Loucy (cell line): ENCODE data around the gene ZNF613.

Experiments used
- H2AFZ ChIP-seq: fragments of 200-600 bp; sonication (generic); 2 replicates; pipeline ENCODE4 v1.6.0; 2016; ENCODE audit warnings: antibody characterized with exemption, mild to moderate bottlenecking, low read length, moderate library complexity
- H3F3A ChIP-seq: fragments of 200-600 bp; 2 replicates; pipeline ENCODE4 v1.6.0; 2016; ENCODE audit warnings: antibody characterized with exemption, low read depth, mild to moderate bottlenecking
- H3K27me3 ChIP-seq: fragments of 200-600 bp; sonication (generic); 2 replicates; pipeline ENCODE4 v1.6.1; 2014; ENCODE audit warnings: low read length, mild to moderate bottlenecking; ENCODE audit not compliant: insufficient read depth, poor library complexity, severe bottlenecking
- H3K36me3 ChIP-seq: fragments of 200-600 bp; sonication (generic); 2 replicates; pipeline ENCODE4 v1.6.1; 2016; ENCODE audit warnings: low read length; ENCODE audit not compliant: insufficient read depth
- H3K4me1 ChIP-seq: fragments of 200-600 bp; sonication (generic); 2 replicates; pipeline ENCODE4 v1.5.1; 2014; ENCODE audit warnings: low read length, mild to moderate bottlenecking; ENCODE audit not compliant: insufficient read depth, poor library complexity, severe bottlenecking
- H3K4me2 ChIP-seq: fragments of 200-600 bp; sonication (generic); 2 replicates; pipeline ENCODE4 v1.6.0; 2014; ENCODE audit warnings: antibody characterized with exemption, low read length, low read depth, mild to moderate bottlenecking; ENCODE audit not compliant: poor library complexity, severe bottlenecking
- H3K4me3 ChIP-seq: fragments of 200-600 bp; sonication (generic); 2 replicates; pipeline ENCODE4 v1.5.1; 2014; ENCODE audit warnings: low read length, mild to moderate bottlenecking, mixed read lengths; ENCODE audit not compliant: poor library complexity, severe bottlenecking
- H3K79me2 ChIP-seq: fragments of 200-600 bp; sonication (generic); 2 replicates; pipeline ENCODE4 v1.6.1; 2014; ENCODE audit warnings: low read length; ENCODE audit not compliant: insufficient read depth
- H3K9ac ChIP-seq: fragments of 200-600 bp; sonication (generic); 2 replicates; pipeline ENCODE4 v1.6.0; 2014; ENCODE audit warnings: mild to moderate bottlenecking, low read depth, low read length, moderate library complexity; ENCODE audit not compliant: poor library complexity, severe bottlenecking
- H3K9me2 ChIP-seq: fragments of 200-600 bp; sonication (generic); replicated peaks from 2 replicates; pipeline ENCODE4 v1.6.1; 2016; ENCODE audit warnings: low read depth, low read length, mixed read lengths
- H3K9me3 ChIP-seq: fragments of 200-600 bp; sonication (generic); 2 replicates; pipeline ENCODE4 v1.6.1; 2014; ENCODE audit warnings: mild to moderate bottlenecking, antibody characterized with exemption, low read length, low read depth; ENCODE audit not compliant: insufficient read depth
- H4K20me1 ChIP-seq: fragments of 200-600 bp; sonication (generic); 2 replicates; pipeline ENCODE4 v1.6.0; 2014; ENCODE audit warnings: antibody characterized with exemption, low read length, mild to moderate bottlenecking; ENCODE audit not compliant: insufficient read depth, poor library complexity, severe bottlenecking
- EZH2phosphoT487 ChIP-seq: fragments of 200-600 bp; IDR thresholded peaks from 2 replicates; pipeline ENCODE4 v1.6.1; 2018; ENCODE audit warnings: antibody characterized with exemption, mild to moderate bottlenecking, moderate library complexity, borderline replicate concordance
- TF ChIP-seq, protein P1 (sequence below): fragments of 200-600 bp; sonication (generic); conservative IDR thresholded peaks from 2 replicates; pipeline ENCODE4 v1.5.1; 2014; ENCODE audit warnings: mild to moderate bottlenecking, antibody characterized with exemption, low read length

The ZNF613 gene

DNA sequence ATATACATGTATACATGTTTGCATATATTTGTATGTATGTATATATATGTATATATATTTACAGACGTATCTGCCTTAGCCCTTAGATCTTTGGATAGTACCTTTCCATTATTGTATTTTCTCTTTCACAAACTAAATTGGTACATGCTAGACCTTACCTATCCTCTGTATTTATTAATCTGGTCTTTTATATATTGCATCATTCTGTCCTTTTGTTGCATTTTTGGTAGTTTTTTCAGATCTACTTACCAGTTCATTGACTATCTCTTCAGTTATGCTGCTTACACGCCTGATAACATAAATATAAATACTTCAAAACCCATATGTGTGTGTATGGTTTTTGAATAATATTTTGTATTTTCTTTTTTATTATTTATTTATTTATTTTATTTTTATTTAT, 11.7 kb downstream of the ZNF613 start:
- Histone ChIP-seq H3K9me3 (peaks cover 11% of the 10 kb centered on the region; the same call in 1 of the 2 replicates), H3K4me1 (no peaks in the 10 kb centered on the region), H3K4me3 (no peak overlapping the region), H3K9me2 (no peaks in the 10 kb centered on the region), H3K36me3 (peaks cover 72% of the 10 kb centered on the region), H2AFZ (no peak overlapping the region), H3K4me2 (no peak overlapping the region), H3K27me3 (no peaks in the 10 kb centered on the region), H3K79me2 (no peaks in the 10 kb centered on the region), H3K9ac (no peak overlapping the region), H3F3A (no peaks in the 10 kb centered on the region), H4K20me1 (no peaks in the 10 kb centered on the region)
- TF ChIP-seq EZH2phosphoT487, result no peak
- TF ChIP-seq, protein P1, sequence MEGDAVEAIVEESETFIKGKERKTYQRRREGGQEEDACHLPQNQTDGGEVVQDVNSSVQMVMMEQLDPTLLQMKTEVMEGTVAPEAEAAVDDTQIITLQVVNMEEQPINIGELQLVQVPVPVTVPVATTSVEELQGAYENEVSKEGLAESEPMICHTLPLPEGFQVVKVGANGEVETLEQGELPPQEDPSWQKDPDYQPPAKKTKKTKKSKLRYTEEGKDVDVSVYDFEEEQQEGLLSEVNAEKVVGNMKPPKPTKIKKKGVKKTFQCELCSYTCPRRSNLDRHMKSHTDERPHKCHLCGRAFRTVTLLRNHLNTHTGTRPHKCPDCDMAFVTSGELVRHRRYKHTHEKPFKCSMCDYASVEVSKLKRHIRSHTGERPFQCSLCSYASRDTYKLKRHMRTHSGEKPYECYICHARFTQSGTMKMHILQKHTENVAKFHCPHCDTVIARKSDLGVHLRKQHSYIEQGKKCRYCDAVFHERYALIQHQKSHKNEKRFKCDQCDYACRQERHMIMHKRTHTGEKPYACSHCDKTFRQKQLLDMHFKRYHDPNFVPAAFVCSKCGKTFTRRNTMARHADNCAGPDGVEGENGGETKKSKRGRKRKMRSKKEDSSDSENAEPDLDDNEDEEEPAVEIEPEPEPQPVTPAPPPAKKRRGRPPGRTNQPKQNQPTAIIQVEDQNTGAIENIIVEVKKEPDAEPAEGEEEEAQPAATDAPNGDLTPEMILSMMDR, result no peak

DNA sequence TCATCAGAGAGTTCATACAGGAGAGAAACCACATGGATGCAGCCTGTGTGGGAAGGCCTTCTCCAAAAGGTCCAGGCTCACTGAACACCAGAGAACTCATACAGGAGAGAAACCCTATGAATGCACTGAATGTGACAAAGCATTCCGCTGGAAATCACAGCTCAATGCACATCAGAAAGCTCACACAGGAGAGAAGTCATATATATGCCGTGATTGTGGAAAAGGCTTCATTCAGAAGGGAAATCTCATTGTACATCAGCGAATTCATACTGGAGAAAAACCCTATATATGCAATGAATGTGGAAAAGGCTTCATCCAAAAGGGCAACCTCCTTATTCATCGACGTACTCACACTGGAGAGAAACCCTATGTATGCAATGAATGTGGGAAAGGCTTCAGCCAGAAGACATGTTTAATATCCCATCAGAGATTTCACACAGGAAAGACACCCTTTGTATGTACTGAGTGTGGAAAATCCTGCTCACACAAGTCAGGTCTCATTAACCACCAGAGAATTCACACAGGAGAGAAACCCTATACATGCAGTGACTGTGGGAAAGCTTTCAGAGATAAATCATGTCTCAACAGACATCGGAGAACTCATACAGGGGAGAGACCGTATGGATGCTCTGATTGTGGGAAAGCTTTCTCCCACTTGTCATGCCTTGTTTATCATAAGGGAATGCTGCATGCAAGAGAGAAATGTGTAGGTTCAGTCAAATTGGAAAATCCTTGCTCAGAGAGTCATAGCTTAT, 17.7 kb downstream of the ZNF613 start:
- Histone ChIP-seq H3K36me3 (peaks cover 65% of the 10 kb centered on the region), H3K9me2 (no peaks in the 10 kb centered on the region), H3K4me1 (no peaks in the 10 kb centered on the region), H3K9ac (no peak overlapping the region), H3K79me2 (no peaks in the 10 kb centered on the region), H3K4me3 (no peak overlapping the region), H4K20me1 (no peaks in the 10 kb centered on the region), H2AFZ (no peak overlapping the region), H3K4me2 (no peak overlapping the region), H3F3A (no peaks in the 10 kb centered on the region), H3K9me3 (peaks cover 41% of the 10 kb centered on the region; the same call in 1 of the 2 replicates), H3K27me3 (no peaks in the 10 kb centered on the region)
- TF ChIP-seq, protein P1, result no peak
- TF ChIP-seq EZH2phosphoT487, result no peak

DNA sequence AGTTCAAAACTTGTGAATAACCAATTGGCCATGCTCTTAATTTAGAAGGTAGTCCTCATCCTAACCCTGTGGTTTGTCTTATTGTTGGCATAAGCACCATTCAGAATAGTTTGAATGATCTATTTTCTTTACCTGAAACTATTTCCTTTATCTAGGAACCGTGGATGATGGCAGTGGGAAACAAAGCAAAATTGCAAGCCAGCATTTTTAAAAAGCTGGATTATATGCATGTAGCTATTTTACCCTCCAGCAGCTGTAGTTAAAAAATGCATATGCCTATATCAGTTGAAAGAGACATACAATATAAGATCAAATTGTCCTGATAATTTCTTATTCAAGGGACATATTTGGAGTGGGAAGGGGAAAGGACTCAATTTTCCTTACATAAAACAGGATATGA, 19.3 kb downstream of the ZNF613 start:
- Histone ChIP-seq H3K27me3 (no peaks in the 10 kb centered on the region), H3K9me3 (peaks cover 41% of the 10 kb centered on the region; the same call in 1 of the 2 replicates), H2AFZ (no peak overlapping the region), H3K4me2 (no peak overlapping the region), H3K9me2 (no peaks in the 10 kb centered on the region), H3F3A (no peaks in the 10 kb centered on the region), H3K4me3 (no peak overlapping the region), H3K36me3 (peaks cover 48% of the 10 kb centered on the region), H4K20me1 (no peaks in the 10 kb centered on the region), H3K79me2 (no peaks in the 10 kb centered on the region), H3K4me1 (no peaks in the 10 kb centered on the region), H3K9ac (no peak overlapping the region)
- TF ChIP-seq, protein P1, result no peak
- TF ChIP-seq EZH2phosphoT487, result no peak
